PC-3 (cell line): ENCODE measurements around the gene PARD6A. TPM values are rescaled to one million over a fixed set of nuclear protein-coding genes. Genes with fewer than 3 reads are reported as not detected.

Experiments
- ATAC-seq: fragments of 200-7000 bp; cut with Tn5 transposase; 2 replicates; pipeline ENCODE4 v1.9.1; 2020; ENCODE audit warnings: mild to moderate bottlenecking, moderate library complexity
- BruUV-seq: library from RNA; stranded (reverse); fragments of 400-500 nt; replicated peaks from 2 replicates; lab custom pipeline; 2021; lab: Mats Ljungman, UMichigan
- CTCF ChIA-PET: fragments of 300-600 bp; sonication (Branson Sonifier 250); formaldehyde crosslinking; loops from one replicate; lab custom pipeline; 2022; ENCODE audit warnings: antibody characterized with exemption; lab: Charles Lee
- POLR2A ChIA-PET: fragments of 300-600 bp; sonication (Branson Sonifier 250); formaldehyde crosslinking; loops from one replicate; lab custom pipeline; 2022; ENCODE audit warnings: antibody characterized with exemption; ENCODE audit not compliant: unreplicated experiment; lab: Charles Lee
- DNase-seq: peaks from one replicate; pipeline ENCODE4 v3.0.0-alpha.2; 2015
- H2AFZ ChIP-seq: fragments of 300-600 bp; sonication (generic); 2 replicates; pipeline ENCODE4 v1.6.0; 2016; ENCODE audit warnings: antibody characterized with exemption, low read length
- H3F3A ChIP-seq: fragments of 300-600 bp; sonication (generic); one replicate; pipeline ENCODE4 v1.6.0; 2017; ENCODE audit warnings: antibody characterized with exemption, low read length, control low read depth, mild to moderate bottlenecking; ENCODE audit not compliant: unreplicated experiment
- H3K27ac ChIP-seq: fragments of 300-600 bp; sonication (generic); 2 replicates; pipeline ENCODE4 v1.5.1; 2016; ENCODE audit warnings: mild to moderate bottlenecking, low read length
- H3K27me3 ChIP-seq: fragments of 300-600 bp; sonication (generic); 2 replicates; pipeline ENCODE4 v1.6.1; 2016; ENCODE audit warnings: low read length, mixed read lengths
- H3K36me3 ChIP-seq: fragments of 300-600 bp; sonication (generic); 2 replicates; pipeline ENCODE4 v1.6.1; 2016; ENCODE audit warnings: low read depth, mixed run types, low read length, mixed read lengths
- H3K4me1 ChIP-seq: fragments of 300-600 bp; sonication (generic); 2 replicates; pipeline ENCODE4 v1.5.1; 2016; ENCODE audit warnings: low read length; ENCODE audit not compliant: insufficient read depth
- H3K4me2 ChIP-seq: fragments of 300-600 bp; sonication (generic); 2 replicates; pipeline ENCODE4 v1.6.0; 2016; ENCODE audit warnings: low read length
- H3K4me3 ChIP-seq: fragments of 300-600 bp; sonication (generic); 2 replicates; pipeline ENCODE4 v1.5.1; 2016; ENCODE audit warnings: mild to moderate bottlenecking, low read length, mixed read lengths
- H3K79me2 ChIP-seq: fragments of 300-600 bp; sonication (generic); 2 replicates; pipeline ENCODE4 v1.6.1; 2017; ENCODE audit warnings: low read length, mixed read lengths
- H3K9ac ChIP-seq: fragments of 300-600 bp; sonication (generic); 2 replicates; pipeline ENCODE4 v1.6.0; 2016; ENCODE audit warnings: mild to moderate bottlenecking, low read length
- H3K9me2 ChIP-seq: fragments of 300-600 bp; sonication (generic); replicated peaks from 2 replicates; pipeline ENCODE4 v1.6.1; 2016; ENCODE audit warnings: mixed run types, low read length, mixed read lengths
- H3K9me3 ChIP-seq: fragments of 300-600 bp; sonication (generic); 2 replicates; pipeline ENCODE4 v1.6.1; 2016; ENCODE audit warnings: low read length, mixed read lengths
- H4K20me1 ChIP-seq: fragments of 300-600 bp; sonication (generic); 2 replicates; pipeline ENCODE4 v1.6.1; 2016; ENCODE audit warnings: low read length, mixed read lengths
- CTCF ChIP-seq: fragments of 300-600 bp; sonication (generic); conservative IDR thresholded peaks from 2 replicates; pipeline ENCODE4 v1.5.1; 2017; ENCODE audit warnings: antibody characterized with exemption, low read depth, mild to moderate bottlenecking, low read length
- EZH2 ChIP-seq: fragments of 300-600 bp; sonication (generic); IDR thresholded peaks from one replicate; pipeline ENCODE4 v1.6.1; 2017; ENCODE audit warnings: antibody characterized with exemption, mild to moderate bottlenecking, low read length; ENCODE audit not compliant: unreplicated experiment
- EZH2phosphoT487 ChIP-seq: fragments of 300-600 bp; sonication (generic); IDR thresholded peaks from 2 replicates; pipeline ENCODE4 v1.6.1; 2018; ENCODE audit warnings: mild to moderate bottlenecking, antibody characterized with exemption, low read length, borderline replicate concordance
- intact Hi-C: fragments of 100-400 bp; cut with micrococcal nuclease; formaldehyde crosslinking; loops from 2 replicates; pipeline ENCODE4 v1.9.0; 2023
- total RNA-seq: library from RNA; depleted of rRNA; stranded (reverse); fragments of >200 nt; gene quantifications from 2 replicates; pipeline ENCODE4 v1.2.3, GENCODE V29; 2014

PARD6A gene
- total RNA-seq, 1 experiment from 2014 or later = 15.1 TPM

- ChIA-PET POLR2A (no interaction called here), CTCF (interaction anchor here (0.5 to 1.5 kb wide), 2 partner anchors 153 to 176 kb away, joined by 5 to 7 read pairs; no protein-coding TSS in a partner anchor)
- BruUV-seq = no TSS peak
- H3K27me3 ChIP-seq = no peaks in the 10 kb centered on the region
- H3F3A ChIP-seq = no peaks in the 10 kb centered on the region
- H3K4me2 ChIP-seq = no peak overlapping the region
- no peaks in the 10 kb centered on the region for H4K20me1 ChIP-seq
- no peaks in the 10 kb centered on the region for H3K9me2 ChIP-seq
- no peaks in the 10 kb centered on the region for H3K9me3 ChIP-seq
- H3K4me3 ChIP-seq = no peak overlapping the region
- H3K36me3 ChIP-seq = no peaks in the 10 kb centered on the region
- TF ChIP-seq EZH2phosphoT487 = no peak
- no peak for TF ChIP-seq CTCF
- TF ChIP-seq EZH2 = no peak
- H3K4me1 ChIP-seq = peaks cover 5% of the 10 kb centered on the region
- H2AFZ ChIP-seq = no peak overlapping the region
- intact Hi-C loops = no loop called here
- H3K9ac ChIP-seq = no peak overlapping the region
- no peaks in the 10 kb centered on the region for H3K79me2 ChIP-seq
- DNase-seq (no peak), ATAC-seq (no peak)
- no peak overlapping the region for H3K27ac ChIP-seq
Measured at GRCh38 chr16:67673712-67674580, 13.2 kb downstream of the PARD6A start.

- no peaks in the 10 kb centered on the region for H3K9me2 ChIP-seq
- no peaks in the 10 kb centered on the region for H3K79me2 ChIP-seq
- H3K4me1 ChIP-seq = peaks cover 5% of the 10 kb centered on the region
- no peaks in the 10 kb centered on the region for H4K20me1 ChIP-seq
- no peak for DNase-seq
- H3K27me3 ChIP-seq = no peaks in the 10 kb centered on the region
- H3K4me2 ChIP-seq = no peak overlapping the region
- TF ChIP-seq EZH2 (no peak), EZH2phosphoT487 (no peak), CTCF (no peak)
- no peaks in the 10 kb centered on the region for H3K36me3 ChIP-seq
- no peaks in the 10 kb centered on the region for H3K9me3 ChIP-seq
- CTCF ChIA-PET = interaction anchor here (0.5 kb wide), 1 partner anchor 175 kb away, joined by 5 read pairs; no protein-coding TSS in a partner anchor
- no peak overlapping the region for H3K27ac ChIP-seq
- ATAC-seq = no peak
- no peaks in the 10 kb centered on the region for H3F3A ChIP-seq
- H3K9ac ChIP-seq = no peak overlapping the region
- BruUV-seq = no TSS peak
- intact Hi-C loops = no loop called here
- H2AFZ ChIP-seq = no peak overlapping the region
- POLR2A ChIA-PET = no interaction called here
- H3K4me3 ChIP-seq = no peak overlapping the region
Measured at GRCh38 chr16:67674851-67675578, 14.3 kb downstream of the PARD6A start.
